Measurements from ENCODE around the gene ZNF630. TPM values are rescaled to one million over a fixed set of nuclear protein-coding genes. Genes with fewer than 3 reads are reported as not detected.

The ZNF630 gene
- total RNA-seq = 0.97 and 1.5 TPM in 2 replicates

GRCh38 chrX:48071064-48071985 is at the start of gene ZNF630:
Gene ZNF630, minus strand, starts transcription at chrX:48071640. Its CDS starts 4,754 bp downstream, at chrX:48066886.

Other genes starting within 250 kb of the ZNF630 start
- 8.0 and 9.2 TPM in 2 replicates for gene ZNF81, start 234.7 kb downstream of the ZNF630 start, total RNA-seq
- gene ZNF182, start 67.7 kb downstream of the ZNF630 start, total RNA-seq = 3.3 and 3.6 TPM in 2 replicates
- not detected in 2 replicates for gene SPACA5, start 64.7 kb downstream of the ZNF630 start, total RNA-seq
- gene SPACA5B, start 59.0 kb upstream of the ZNF630 start, total RNA-seq = not detected in 2 replicates
- not detected in 2 replicates for gene SSX5, start 125.2 kb upstream of the ZNF630 start, total RNA-seq
- not detected in 2 replicates for gene SSX1, start 183.8 kb upstream of the ZNF630 start, total RNA-seq

Data from smooth muscle cell of the umbilical artery (primary cell).